IMR-90 (cell line): ENCODE results near the gene AHCTF1. TPM values are rescaled to one million over a fixed set of nuclear protein-coding genes. Genes with fewer than 3 reads are reported as not detected.

Experiments used
- ATAC-seq: fragments of 200-7000 bp; cut with Tn5 transposase; 2 replicates; pipeline ENCODE4 v1.9.1; 2020; ENCODE audit warnings: low read depth, mild to moderate bottlenecking, moderate library complexity
- BruUV-seq: library from RNA; stranded (reverse); fragments of 400-500 nt; replicated peaks from 2 replicates; lab custom pipeline; 2021; lab: Mats Ljungman, UMichigan
- CTCF ChIA-PET: fragments of 300-600 bp; formaldehyde crosslinking; extraction: SDS; loops from one replicate; lab custom pipeline; 2021; ENCODE audit warnings: antibody characterized with exemption; lab: Yijun Ruan, JAX
- POLR2A ChIA-PET: fragments of 300-600 bp; sonication (Branson Sonifier 250); formaldehyde crosslinking; loops from one replicate; lab custom pipeline; 2022; ENCODE audit warnings: antibody characterized with exemption; ENCODE audit not compliant: unreplicated experiment; lab: Charles Lee
- DNase-seq: peaks from one replicate; pipeline ENCODE4 v3.0.0; 2013
- H2AFZ ChIP-seq: replicated peaks from 2 replicates; pipeline ENCODE3; 2013; ENCODE audit warnings: low read length, mild to moderate bottlenecking; ENCODE audit not compliant: poor library complexity
- H2AK5ac ChIP-seq: 2 replicates; pipeline ENCODE4 v1.6.1; 2013; ENCODE audit warnings: low read depth, low read length, inconsistent platforms
- H2AK9ac ChIP-seq: replicated peaks from 2 replicates; pipeline ENCODE3; 2013; ENCODE audit warnings: mild to moderate bottlenecking, low read depth, low read length, moderate library complexity; ENCODE audit not compliant: poor library complexity
- H2BK120ac ChIP-seq: 2 replicates; pipeline ENCODE4 v1.6.1; 2013; ENCODE audit warnings: low read depth, low read length, inconsistent platforms
- H2BK15ac ChIP-seq: 3 replicates; pipeline ENCODE4 v1.6.1; 2013; ENCODE audit warnings: low read depth, low read length, inconsistent platforms
- H2BK20ac ChIP-seq: 2 replicates; pipeline ENCODE4 v1.6.1; 2013; ENCODE audit warnings: low read depth, mild to moderate bottlenecking, inconsistent platforms, low read length, moderate library complexity
- H2BK5ac ChIP-seq: 2 replicates; pipeline ENCODE4 v1.6.1; 2013; ENCODE audit warnings: mild to moderate bottlenecking, low read depth, low read length, inconsistent platforms; ENCODE audit not compliant: poor library complexity, severe bottlenecking
- H3K14ac ChIP-seq: replicated peaks from 2 replicates; pipeline ENCODE4 v1.6.1; 2013; ENCODE audit warnings: low read depth, low read length, inconsistent platforms
- H3K18ac ChIP-seq: 2 replicates; pipeline ENCODE4 v1.6.1; 2013; ENCODE audit warnings: low read depth, low read length, control low read depth
- H3K23ac ChIP-seq: 2 replicates; pipeline ENCODE4 v1.6.1; 2013; ENCODE audit warnings: low read depth, low read length, inconsistent platforms
- H3K27ac ChIP-seq: 2 replicates; pipeline ENCODE4 v1.5.1; 2013; ENCODE audit warnings: mild to moderate bottlenecking, control low read depth, low read length; ENCODE audit not compliant: insufficient read depth
- H3K27me3 ChIP-seq: 2 replicates; pipeline ENCODE4 v1.6.1; 2013; ENCODE audit warnings: low read length; ENCODE audit not compliant: control insufficient read depth, insufficient read depth
- H3K36me3 ChIP-seq: 2 replicates; pipeline ENCODE4 v1.6.1; 2013; ENCODE audit warnings: low read length, mixed read lengths; ENCODE audit not compliant: control insufficient read depth, insufficient read depth
- H3K4ac ChIP-seq: 2 replicates; pipeline ENCODE4 v1.6.1; 2013; ENCODE audit warnings: low read depth, low read length, inconsistent platforms
- H3K4me1 ChIP-seq: 2 replicates; pipeline ENCODE4 v1.6.1; 2013; ENCODE audit warnings: low read length, mixed read lengths; ENCODE audit not compliant: control insufficient read depth, insufficient read depth
- H3K4me2 ChIP-seq: 2 replicates; pipeline ENCODE4 v1.6.1; 2013; ENCODE audit warnings: low read depth, mild to moderate bottlenecking, control low read depth, low read length, moderate library complexity
- H3K4me3 ChIP-seq: 2 replicates; pipeline ENCODE4 v1.5.1; 2013; ENCODE audit warnings: low read depth, mild to moderate bottlenecking, control low read depth, low read length, moderate library complexity; ENCODE audit not compliant: insufficient read depth
- H3K56ac ChIP-seq: 2 replicates; pipeline ENCODE4 v1.6.1; 2013; ENCODE audit warnings: low read length, inconsistent platforms; ENCODE audit not compliant: insufficient read depth; ENCODE audit errors: extremely low read depth
- H3K79me1 ChIP-seq, 2 experiments: 2 replicates each; pipeline ENCODE4 v1.6.1; 2013; ENCODE audit warnings: low read length in 2 of 2, inconsistent platforms in 1 of 2, low read depth in 1 of 2
- H3K9ac ChIP-seq: 2 replicates; pipeline ENCODE4 v1.6.1; 2013; ENCODE audit warnings: low read depth, low read length, control low read depth
- H3K9me1 ChIP-seq: 2 replicates; pipeline ENCODE4 v1.6.1; 2013; ENCODE audit warnings: low read length, inconsistent platforms; ENCODE audit not compliant: insufficient read depth
- H3K9me3 ChIP-seq: 2 replicates; pipeline ENCODE4 v1.6.1; 2013; ENCODE audit warnings: low read length; ENCODE audit not compliant: control insufficient read depth, insufficient read depth
- H4K20me1 ChIP-seq: 2 replicates; pipeline ENCODE4 v1.6.1; 2013; ENCODE audit warnings: low read length, inconsistent platforms; ENCODE audit not compliant: insufficient read depth
- H4K5ac ChIP-seq: 2 replicates; pipeline ENCODE4 v1.6.1; 2013; ENCODE audit warnings: mild to moderate bottlenecking, low read depth, low read length, control low read depth
- H4K8ac ChIP-seq, 2 experiments: 2 replicates each; pipeline ENCODE4 v1.6.1; 2013; ENCODE audit warnings: low read depth in 2 of 2, low read length in 2 of 2, control low read depth in 1 of 2, inconsistent platforms in 1 of 2
- H4K91ac ChIP-seq: 2 replicates; pipeline ENCODE4 v1.6.1; 2013; ENCODE audit warnings: low read depth, low read length, inconsistent platforms; ENCODE audit not compliant: insufficient read depth
- CHD1 ChIP-seq: IDR thresholded peaks from 2 replicates; pipeline ENCODE4 v1.6.1; 2012; ENCODE audit warnings: low read depth, low read length, improper control_type of control experiment
- FOS ChIP-seq: fragments of 150-350 bp; IDR thresholded peaks from 2 replicates; pipeline ENCODE4 v1.6.1; 2016; ENCODE audit warnings: low read depth, low read length
- MAFK ChIP-seq: IDR thresholded peaks from 2 replicates; pipeline ENCODE4 v1.6.1; 2012; ENCODE audit warnings: low read depth, low read length, improper control_type of control experiment
- MAZ ChIP-seq: IDR thresholded peaks from 2 replicates; pipeline ENCODE4 v1.6.1; 2012; ENCODE audit warnings: low read depth, mild to moderate bottlenecking, low read length, improper control_type of control experiment, moderate library complexity, borderline replicate concordance
- MXI1 ChIP-seq: IDR thresholded peaks from 2 replicates; pipeline ENCODE4 v1.6.1; 2012; ENCODE audit warnings: low read depth, mild to moderate bottlenecking, low read length, moderate library complexity, borderline replicate concordance
- POLR2A ChIP-seq: IDR thresholded peaks from 2 replicates; pipeline ENCODE4 v1.6.1; 2012; ENCODE audit warnings: mild to moderate bottlenecking, low read depth, low read length
- RAD21 ChIP-seq: IDR thresholded peaks from 2 replicates; pipeline ENCODE4 v1.6.1; 2012; ENCODE audit warnings: low read length, improper control_type of control experiment
- RCOR1 ChIP-seq: IDR thresholded peaks from 2 replicates; pipeline ENCODE4 v1.6.1; 2012; ENCODE audit warnings: mild to moderate bottlenecking, low read length, improper control_type of control experiment; ENCODE audit not compliant: insufficient replicate concordance
- SMC3 ChIP-seq: fragments of 150-350 bp; IDR thresholded peaks from 2 replicates; pipeline ENCODE4 v1.6.1; 2016; ENCODE audit warnings: low read depth, mild to moderate bottlenecking, antibody characterized with exemption, low read length, moderate library complexity
- WGBS, 2 experiments: methylation state at CpG; one replicate each; pipeline versions ENCODE4 v1.1.5 to v1.1.7; 2013; ENCODE audit warnings: missing lambda C conversion rate in 2 of 2; ENCODE audit not compliant: insufficient read length in 1 of 2; ENCODE audit errors: extremely low coverage in 2 of 2; 5-methylcytosine and 5-hydroxymethylcytosine counted together
- dilution Hi-C: fragments of 300-500 bp; cut with HindIII; formaldehyde crosslinking; loops from one replicate; pipeline ENCODE4 v1.14.3; 2018; ENCODE audit warnings: low sequenced_read_pairs; ENCODE audit not compliant: unreplicated experiment
- in situ Hi-C: fragments of 300-500 bp; cut with MboI; formaldehyde crosslinking; loops from 3 replicates; pipeline ENCODE4 v1.14.3; 2019; ENCODE audit warnings: low sequenced_read_pairs, inconsistent platforms, mixed read lengths
- intact Hi-C: fragments of 100-400 bp; cut with micrococcal nuclease; formaldehyde crosslinking; loops from 2 replicates; pipeline ENCODE4 v1.10.0; 2022
- polyA plus RNA-seq, 3 experiments: library from polyadenylated mRNA; depleted of rRNA; stranded (reverse); fragments of >200 nt; gene quantifications; 2 replicates each; pipeline ENCODE4 v1.2.3, GENCODE V29; 2012; ENCODE audit warnings: low replicate concordance in 1 of 3
- total RNA-seq: library from RNA; depleted of rRNA; stranded (reverse); fragments of >200 nt; gene quantifications from 2 replicates; pipeline ENCODE4 v1.2.3, GENCODE V29; 2012

Gene AHCTF1
- total and polyA plus RNA-seq, 2 of the 4 experiments (the other 2 are of a cell fraction), result 8.9 to 29.0 TPM

DNA sequence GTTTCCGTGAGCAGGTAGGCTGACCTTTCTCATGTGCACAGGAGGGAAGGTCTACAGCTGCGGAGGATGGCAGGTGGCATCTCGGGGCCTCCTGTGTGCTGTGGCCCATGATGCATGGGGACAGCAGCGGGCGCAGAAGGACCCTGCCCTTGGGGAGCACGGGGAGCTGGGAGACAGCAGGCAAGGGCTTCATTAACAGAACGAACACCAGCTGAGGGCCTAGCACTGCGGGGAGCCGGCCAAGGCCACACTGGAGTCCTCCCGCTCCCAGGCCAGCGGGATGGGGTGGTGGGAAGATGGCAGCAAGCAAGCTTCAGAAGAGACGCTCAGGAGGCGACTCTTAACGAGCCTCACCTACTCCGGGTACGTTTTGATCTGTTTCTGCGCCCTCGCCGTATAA is 140.9 kb downstream of the AHCTF1 start:
- H3K9me1 ChIP-seq, result peaks cover 6% of the 10 kb centered on the region; the same call in 1 of the 2 replicates
- no peak overlapping the region for H2AK9ac ChIP-seq
- no peak overlapping the region for H3K27ac ChIP-seq
- H4K91ac ChIP-seq, result no peak overlapping the region
- H3K79me1 ChIP-seq, result no peaks in the 10 kb centered on the region
- no peak overlapping the region for H4K5ac ChIP-seq
- intact Hi-C loops, result no loop called here
- H3K14ac ChIP-seq, result no peak overlapping the region
- no peak overlapping the region for H2BK20ac ChIP-seq
- no TSS peak for BruUV-seq
- no peak overlapping the region for H4K8ac ChIP-seq
- H3K4me1 ChIP-seq, result peaks cover 9% of the 10 kb centered on the region; the same call in 1 of the 2 replicates
- ChIA-PET POLR2A (no interaction called here), CTCF (no interaction called here)
- dilution Hi-C loops, result no loop called here
- no peak overlapping the region for H3K4me2 ChIP-seq
- no peak overlapping the region for H2BK15ac ChIP-seq
- no peaks in the 10 kb centered on the region for H3K27me3 ChIP-seq
- 96% methylated on average over 10 of the region's 19 CpGs; no CpG with 5 or more reads in 1 of the 2 experiments for WGBS, 2 experiments
- no peak overlapping the region for H3K4me3 ChIP-seq
- no peak overlapping the region for H3K56ac ChIP-seq
- H4K20me1 ChIP-seq, result no peaks in the 10 kb centered on the region
- H3K36me3 ChIP-seq, result no peaks in the 10 kb centered on the region
- no peak overlapping the region for H3K18ac ChIP-seq
- H3K9me3 ChIP-seq, result peaks cover under 1% of the 10 kb centered on the region; the same call in 1 of the 2 replicates
- H2AK5ac ChIP-seq, result no peak overlapping the region
- no peak overlapping the region for H2BK5ac ChIP-seq
- H2BK120ac ChIP-seq, result no peak overlapping the region
- H2AFZ ChIP-seq, result no peak overlapping the region
- ATAC-seq, result no peak
- H3K4ac ChIP-seq, result no peak overlapping the region
- no peak for DNase-seq
- H3K9ac ChIP-seq, result no peak overlapping the region
- no peak for TF ChIP-seq POLR2A
- TF ChIP-seq MAZ, result no peak
- no peak for TF ChIP-seq RCOR1
- TF ChIP-seq MXI1, result no peak
- no peak for TF ChIP-seq MAFK
- TF ChIP-seq RAD21, result no peak
- no peak for TF ChIP-seq CHD1
- no peak for TF ChIP-seq FOS
- no peak for TF ChIP-seq SMC3
- H3K23ac ChIP-seq, result no peak overlapping the region
- in situ Hi-C loops, result no loop called here
